ENCODE data around the gene PDE4B. TPM values are rescaled to one million over a fixed set of nuclear protein-coding genes. Genes with fewer than 3 reads are reported as not detected.
"Not testable (repeated sequence)": the region's sequence is repeated elsewhere in the genome, so short reads cannot be mapped to it uniquely, and the experiment has no call there.

The PDE4B gene
- total RNA-seq, 4 donors from 2014 or later, result 5.2 to 16.6 (median 9.6) TPM

DNA sequence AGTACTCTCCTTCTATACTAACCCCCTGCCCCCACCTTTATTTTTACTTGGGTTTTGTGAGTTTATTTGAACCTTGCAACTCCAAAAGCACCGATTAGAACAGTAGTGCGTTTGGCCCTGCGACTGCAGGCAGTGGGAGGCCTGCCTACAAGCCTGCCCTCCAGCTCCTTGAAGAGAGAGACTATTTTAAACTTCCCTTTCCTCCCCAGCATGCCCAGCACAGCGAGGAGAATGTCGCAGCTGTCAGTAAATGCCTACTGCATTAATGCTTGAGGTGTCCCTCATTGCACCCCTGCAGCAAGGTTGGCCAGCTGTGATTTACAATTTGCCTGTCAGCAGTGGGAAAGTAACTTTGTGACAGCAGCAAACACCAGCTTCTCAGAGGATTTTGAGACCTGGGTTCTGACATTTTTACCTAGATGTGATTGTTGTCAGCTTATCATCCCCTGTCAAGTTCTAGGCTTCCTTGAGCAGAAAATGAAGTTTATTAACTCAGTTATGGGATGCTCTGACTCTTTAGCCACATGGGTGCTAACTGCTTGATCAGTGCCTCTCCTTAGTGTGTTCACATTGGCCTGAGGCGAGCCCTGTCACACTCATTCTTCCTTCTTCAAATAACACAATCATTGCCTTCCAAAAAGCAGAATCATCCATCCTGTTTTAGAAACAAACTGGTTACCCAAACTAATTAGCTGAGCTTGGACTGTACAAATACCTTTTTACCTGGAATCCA lies 170.6 kb downstream of the PDE4B start:
- Histone ChIP-seq H3K36me3 (no peaks in the 10 kb centered on the region), H3K27ac (no peak overlapping the region), H3K9me3 (no peaks in the 10 kb centered on the region), H3K4me1 (peaks cover 0 to 4% (median 0%) of the 10 kb centered on the region in 4 donors), H3K4me3 (no peak overlapping the region), H3K27me3 (no peaks in the 10 kb centered on the region)
- no peak for TF ChIP-seq EP300 (IDR thresholded peaks at IDR 0.05)
- TF ChIP-seq, protein P1, sequence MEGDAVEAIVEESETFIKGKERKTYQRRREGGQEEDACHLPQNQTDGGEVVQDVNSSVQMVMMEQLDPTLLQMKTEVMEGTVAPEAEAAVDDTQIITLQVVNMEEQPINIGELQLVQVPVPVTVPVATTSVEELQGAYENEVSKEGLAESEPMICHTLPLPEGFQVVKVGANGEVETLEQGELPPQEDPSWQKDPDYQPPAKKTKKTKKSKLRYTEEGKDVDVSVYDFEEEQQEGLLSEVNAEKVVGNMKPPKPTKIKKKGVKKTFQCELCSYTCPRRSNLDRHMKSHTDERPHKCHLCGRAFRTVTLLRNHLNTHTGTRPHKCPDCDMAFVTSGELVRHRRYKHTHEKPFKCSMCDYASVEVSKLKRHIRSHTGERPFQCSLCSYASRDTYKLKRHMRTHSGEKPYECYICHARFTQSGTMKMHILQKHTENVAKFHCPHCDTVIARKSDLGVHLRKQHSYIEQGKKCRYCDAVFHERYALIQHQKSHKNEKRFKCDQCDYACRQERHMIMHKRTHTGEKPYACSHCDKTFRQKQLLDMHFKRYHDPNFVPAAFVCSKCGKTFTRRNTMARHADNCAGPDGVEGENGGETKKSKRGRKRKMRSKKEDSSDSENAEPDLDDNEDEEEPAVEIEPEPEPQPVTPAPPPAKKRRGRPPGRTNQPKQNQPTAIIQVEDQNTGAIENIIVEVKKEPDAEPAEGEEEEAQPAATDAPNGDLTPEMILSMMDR (IDR thresholded peaks at IDR 0.05), result no peak
- no peak for TF ChIP-seq POLR2A (IDR thresholded peaks at IDR 0.05)
- WGBS, 2 donors, result 47 to 60% methylated on average over 6 of the region's 6 CpGs
- DNase-seq (ENCODE audit: low spot score in 2 of 2), result no peak

DNA sequence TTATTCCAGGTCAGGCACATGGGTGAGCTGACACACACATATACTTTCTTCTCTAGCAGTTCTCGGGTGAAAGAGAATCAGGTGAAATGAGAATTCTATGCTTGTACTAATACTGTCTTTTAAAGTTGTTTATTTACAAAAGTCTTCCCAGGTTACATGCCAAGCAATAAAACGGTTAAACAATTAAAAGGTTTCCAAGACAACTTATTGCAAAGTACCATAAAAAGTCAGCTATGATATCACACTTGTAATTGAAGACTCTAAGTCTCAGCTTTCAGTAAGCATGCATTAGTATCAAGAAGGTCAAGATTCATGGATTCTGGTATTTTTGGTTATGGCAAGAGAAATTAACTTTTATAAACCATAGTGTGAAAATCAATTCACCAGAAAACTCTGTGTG lies 171.4 kb downstream of the PDE4B start:
- H3K4me3 ChIP-seq, result no peak overlapping the region
- TF ChIP-seq EP300 (IDR thresholded peaks at IDR 0.05), result no peak
- no peak for TF ChIP-seq POLR2A (IDR thresholded peaks at IDR 0.05)
- TF ChIP-seq, protein P1 (IDR thresholded peaks at IDR 0.05), result no peak
- H3K36me3 ChIP-seq, result no peaks in the 10 kb centered on the region
- peaks cover 0 to 4% (median 0%) of the 10 kb centered on the region in 4 donors for H3K4me1 ChIP-seq
- no peaks in the 10 kb centered on the region for H3K27me3 ChIP-seq
- DNase-seq (ENCODE audit: low spot score in 2 of 2), result no peak
- no peak overlapping the region for H3K27ac ChIP-seq
- no peaks in the 10 kb centered on the region for H3K9me3 ChIP-seq
- 62 to 64% methylated on average over 2 of the region's 2 CpGs for WGBS, 2 donors

DNA sequence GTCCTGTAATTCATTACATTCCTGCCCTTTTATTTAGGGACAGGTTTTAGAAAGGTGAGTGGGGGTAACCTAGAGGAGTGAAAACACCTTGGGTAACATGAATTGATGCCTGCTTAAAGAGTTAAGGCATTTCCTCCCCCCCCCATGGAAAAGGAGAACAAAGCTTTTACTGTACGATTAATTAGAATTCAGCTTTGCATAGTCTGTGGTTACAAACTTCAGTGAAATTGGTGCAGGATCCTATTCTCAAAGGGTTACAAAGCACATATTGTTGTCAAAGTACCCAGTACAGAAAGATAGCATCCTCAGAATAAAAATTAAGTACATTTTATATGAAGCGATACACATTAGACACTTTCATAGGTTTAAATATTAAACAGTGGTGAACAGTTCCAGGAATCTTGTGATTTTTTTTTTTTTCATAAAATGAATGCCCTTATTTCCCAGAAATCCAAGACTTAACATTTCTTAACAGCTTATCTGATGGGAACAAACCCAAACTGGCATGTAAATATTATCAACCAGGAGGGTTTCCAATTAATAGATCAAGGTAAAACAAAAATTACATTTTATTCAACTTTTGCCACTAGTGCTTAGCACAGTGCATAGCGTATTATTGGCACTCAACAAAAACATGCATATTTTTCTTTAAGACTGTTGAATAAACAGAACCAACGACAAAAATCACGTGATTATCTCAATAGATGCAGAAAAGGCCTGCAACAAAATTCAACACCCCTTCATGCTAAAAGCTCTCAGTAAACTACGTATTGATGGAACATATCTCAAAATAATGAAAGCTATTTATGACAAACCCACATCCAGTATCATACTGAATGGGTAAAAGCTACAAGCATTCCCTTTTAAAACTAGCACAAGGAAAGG lies 172.7 kb downstream of the PDE4B start:
- H3K27ac ChIP-seq, result no peak overlapping the region
- 40 to 44% methylated on average over 6 of the region's 6 CpGs for WGBS, 2 donors

DNA sequence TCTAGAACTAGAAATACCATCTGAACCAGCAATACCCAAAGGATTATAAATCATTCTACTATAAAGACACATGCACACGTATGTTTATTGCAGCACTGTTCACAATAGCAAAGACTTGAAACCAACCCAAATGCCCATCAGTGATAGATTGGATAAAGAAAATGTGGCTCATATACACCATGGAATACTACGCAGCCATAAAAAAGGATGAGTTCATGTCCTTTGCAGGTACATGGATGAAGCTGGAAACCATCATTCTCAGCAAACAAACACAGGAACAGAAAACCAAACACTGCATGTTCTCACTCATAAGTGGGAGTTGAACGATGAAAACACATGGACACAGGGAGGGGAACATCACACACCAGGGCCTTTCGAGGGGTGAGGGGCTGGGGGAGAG lies 174.8 kb downstream of the PDE4B start:
- WGBS, 2 donors, result 94 to 95% methylated on average over 4 of the region's 4 CpGs
- not testable (repeated sequence) for H3K27ac ChIP-seq; H3K9me3 ChIP-seq; H3K4me1 ChIP-seq; H3K4me3 ChIP-seq; H3K27me3 ChIP-seq; DNase-seq (ENCODE audit: low spot score in 2 of 2); H3K36me3 ChIP-seq

More for the DNA sequence above, 172.7 kb downstream of the PDE4B start:
- TF ChIP-seq POLR2A (IDR thresholded peaks at IDR 0.05) (no peak), EP300 (IDR thresholded peaks at IDR 0.05) (no peak)
- TF ChIP-seq, protein P1 (IDR thresholded peaks at IDR 0.05), result no peak
- no peak for DNase-seq (ENCODE audit: low spot score in 2 of 2)
- no peak overlapping the region for H3K4me3 ChIP-seq
- no peaks in the 10 kb centered on the region for H3K36me3 ChIP-seq
- H3K27me3 ChIP-seq, result no peaks in the 10 kb centered on the region
- no peaks in the 10 kb centered on the region for H3K9me3 ChIP-seq
- H3K4me1 ChIP-seq, result peaks cover 0 to 4% (median 0%) of the 10 kb centered on the region in 4 donors

DNA sequence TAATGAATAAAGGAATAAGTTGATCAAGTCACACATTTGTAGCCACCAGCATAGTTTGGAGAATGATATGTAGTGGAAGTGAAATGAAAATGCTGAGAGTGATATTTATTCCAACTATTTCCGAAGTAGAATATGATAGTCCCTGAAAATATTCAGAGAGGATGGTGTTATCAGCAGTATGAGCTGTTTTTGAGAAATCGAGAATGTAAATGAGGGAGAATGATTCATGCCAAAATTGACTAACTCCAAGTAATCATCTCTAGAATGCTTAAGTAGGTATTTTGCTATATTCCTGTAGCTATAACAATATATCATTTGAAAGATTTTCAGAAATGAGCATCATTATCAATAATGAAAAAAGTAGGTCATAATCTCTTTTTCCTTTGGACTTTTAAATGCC lies 178.9 kb downstream of the PDE4B start:
- TF ChIP-seq, protein P1 (IDR thresholded peaks at IDR 0.05), result no peak
- no peak for TF ChIP-seq POLR2A (IDR thresholded peaks at IDR 0.05)
- no peak for TF ChIP-seq EP300 (IDR thresholded peaks at IDR 0.05)
- peaks cover 0 to 17% (median 1%) of the 10 kb centered on the region in 4 donors for H3K9me3 ChIP-seq
- DNase-seq (ENCODE audit: low spot score in 2 of 2), result no peak
- H3K4me3 ChIP-seq, result no peak overlapping the region
- no peak overlapping the region for H3K27ac ChIP-seq
- peaks cover 0 to 5% (median 0%) of the 10 kb centered on the region in 3 donors for H3K36me3 ChIP-seq
- no peaks in the 10 kb centered on the region for H3K4me1 ChIP-seq
- no peaks in the 10 kb centered on the region for H3K27me3 ChIP-seq
- 87 to 89% methylated on average over 2 of the region's 2 CpGs for WGBS, 2 donors
